Heart left ventricle (tissue), 13 donors: ENCODE results near the gene SCRN2.

Experiments
- CTCF ChIP-seq, 12 donors: fragments of 200-600 bp; sonication (generic) in 4 of 12; IDR thresholded peaks; one replicate each; pipeline versions ENCODE4 v1.5.0 to v1.8.0; 2018 to 2022; ENCODE audit warnings: antibody characterized with exemption in 12 of 12, mild to moderate bottlenecking in 5 of 12
- POLR2A ChIP-seq, 2 donors: fragments of 450-650 bp; IDR thresholded peaks; one replicate each; pipeline ENCODE4 v1.6.1; 2017; ENCODE audit warnings: antibody characterized with exemption in 2 of 2, mild to moderate bottlenecking in 2 of 2, moderate library complexity in 2 of 2
- donor health status: ischemic (EF 13 %, LVEDD 7.1; RV severe dilation, severe dysfunction).
- donor health status: DM: no; HTN: yes; CAD: no.
- donor health status: DM: no; HTN: no; CAD: no.
- donor health status: ischemic (EF 25% LVEDD 6.9; RV normal size, moderate dysfunction).
- donor health status: ischemic (EF 25% LVEDD 5.7; RV mildly dilated, moderate dysfunction).
- donor health status: ischemic (EF 35%, LVEDD 5.7; RV mildly dilated, moderate dysfunction).
- donor health status: nonischemic (EF 11% LVEDD 7.7; RV severe dilation, severe dysfunction).
- donor health status: DM: yes; HTN: yes; CAD: no.
- donor health status: PGD.
- donor health status: ischemic (EF 29% LVEDD 5.4; RV normal size, mild dysfunction).
- donor health status: nonischemic (EF 23%, LVEDD 6.1; RV moderate dilation, normal function).

GRCh38 chr17:47810200-47810821 lies 30.8 kb downstream of the SCRN2 start:
- no peak for TF ChIP-seq CTCF (IDR thresholded peaks at IDR 0.05)
- no peak for TF ChIP-seq POLR2A (IDR thresholded peaks at IDR 0.05)
